ENCODE data around the gene AIF1L. TPM values are rescaled to one million over a fixed set of nuclear protein-coding genes. Genes with fewer than 3 reads are reported as not detected.
"Not testable (repeated sequence)": the region's sequence is repeated elsewhere in the genome, so short reads cannot be mapped to it uniquely, and the experiment has no call there.

The AIF1L gene
- total and polyA plus RNA-seq, 2 donors (not counting 1 experiment from before 2014, with no cell fraction given) = 2.3 to 3.3 TPM

GRCh38 chr9:131099102-131099606, 2.8 kb downstream of the AIF1L start:
- no peak overlapping the region for H3K4me2 ChIP-seq (ENCODE audit: extremely low read depth, insufficient read depth, low read length)
- no peak for TF ChIP-seq CTCF (conservative IDR thresholded peaks at IDR 0.05 in 1 of 2, IDR thresholded peaks at IDR 0.05 in 1 of 2; ENCODE audit: low read depth in 1 of 2, low read length in 2 of 2)
- no peak for TF ChIP-seq EZH2 (IDR thresholded peaks at IDR 0.05; ENCODE audit: low read length, missing control alignments)
- H3K36me3 ChIP-seq (ENCODE audit: control insufficient read depth, insufficient read depth, low read length) = no peaks in the 10 kb centered on the region
- H3K9ac ChIP-seq (ENCODE audit: insufficient read depth, low read length) = no peak overlapping the region
- H3K9me3 ChIP-seq (ENCODE audit: control insufficient read depth, insufficient read depth, low read depth, low read length) = no peaks in the 10 kb centered on the region
- no peak overlapping the region for H2AFZ ChIP-seq (ENCODE audit: low read length)
- no peaks in the 10 kb centered on the region for H4K20me1 ChIP-seq (ENCODE audit: control insufficient read depth, extremely low read depth, insufficient read depth, low read length)
- H3K4me1 ChIP-seq (ENCODE audit: control insufficient read depth, extremely low read depth, insufficient read depth, low read length) = peaks cover 5% of the 10 kb centered on the region
- no peaks in the 10 kb centered on the region for H3K79me2 ChIP-seq (ENCODE audit: control insufficient read depth, insufficient read depth, low read length)
- H3K27ac ChIP-seq (ENCODE audit: insufficient read depth, low read length) = no peak overlapping the region
- peaks cover 37% of the 10 kb centered on the region for H3K27me3 ChIP-seq (ENCODE audit: control insufficient read depth, insufficient read depth, low read length)
- DNase-seq (ENCODE audit: low read depth in 2 of 2) = no peak
- no peak overlapping the region for H3K4me3 ChIP-seq (replicated peaks in 1 of 4; ENCODE audit: control extremely low read depth in 1 of 4, insufficient read depth in 1 of 4, low read depth in 3 of 4, low read length in 4 of 4)

GRCh38 chr9:131099845-131100244, 3.5 kb downstream of the AIF1L start:
- H3K4me1 ChIP-seq (ENCODE audit: control insufficient read depth, extremely low read depth, insufficient read depth, low read length); H3K79me2 ChIP-seq (ENCODE audit: control insufficient read depth, insufficient read depth, low read length); H3K9ac ChIP-seq (ENCODE audit: insufficient read depth, low read length); H4K20me1 ChIP-seq (ENCODE audit: control insufficient read depth, extremely low read depth, insufficient read depth, low read length); H3K4me3 ChIP-seq (replicated peaks in 1 of 4; ENCODE audit: control extremely low read depth in 1 of 4, insufficient read depth in 1 of 4, low read depth in 3 of 4, low read length in 4 of 4); H3K27ac ChIP-seq (ENCODE audit: insufficient read depth, low read length); H3K4me2 ChIP-seq (ENCODE audit: extremely low read depth, insufficient read depth, low read length); DNase-seq (ENCODE audit: low read depth in 2 of 2); H3K9me3 ChIP-seq (ENCODE audit: control insufficient read depth, insufficient read depth, low read depth, low read length); H3K36me3 ChIP-seq (ENCODE audit: control insufficient read depth, insufficient read depth, low read length); H2AFZ ChIP-seq (ENCODE audit: low read length): not testable (repeated sequence)
- peaks cover 32% of the 10 kb centered on the region for H3K27me3 ChIP-seq (ENCODE audit: control insufficient read depth, insufficient read depth, low read length)

- H3K9ac ChIP-seq (ENCODE audit: insufficient read depth, low read length) = no peak overlapping the region
- no peaks in the 10 kb centered on the region for H3K4me1 ChIP-seq (ENCODE audit: control insufficient read depth, extremely low read depth, insufficient read depth, low read length)
- DNase-seq (ENCODE audit: low read depth in 2 of 2) = no peak
- no peak overlapping the region for H2AFZ ChIP-seq (ENCODE audit: low read length)
- no peaks in the 10 kb centered on the region for H3K9me3 ChIP-seq (ENCODE audit: control insufficient read depth, insufficient read depth, low read depth, low read length)
- no peaks in the 10 kb centered on the region for H3K36me3 ChIP-seq (ENCODE audit: control insufficient read depth, insufficient read depth, low read length)
- H3K27ac ChIP-seq (ENCODE audit: insufficient read depth, low read length) = no peak overlapping the region
- no peak overlapping the region for H3K4me3 ChIP-seq (replicated peaks in 1 of 4; ENCODE audit: control extremely low read depth in 1 of 4, insufficient read depth in 1 of 4, low read depth in 3 of 4, low read length in 4 of 4)
- H3K4me2 ChIP-seq (ENCODE audit: extremely low read depth, insufficient read depth, low read length) = no peak overlapping the region
- no peaks in the 10 kb centered on the region for H3K79me2 ChIP-seq (ENCODE audit: control insufficient read depth, insufficient read depth, low read length)
- H3K27me3 ChIP-seq (ENCODE audit: control insufficient read depth, insufficient read depth, low read length) = peaks cover 27% of the 10 kb centered on the region
- H4K20me1 ChIP-seq (ENCODE audit: control insufficient read depth, extremely low read depth, insufficient read depth, low read length) = no peaks in the 10 kb centered on the region
- TF ChIP-seq CTCF (conservative IDR thresholded peaks at IDR 0.05 in 1 of 2, IDR thresholded peaks at IDR 0.05 in 1 of 2; ENCODE audit: low read depth in 1 of 2, low read length in 2 of 2) (no peak), EZH2 (IDR thresholded peaks at IDR 0.05; ENCODE audit: low read length, missing control alignments) (no peak)
These were observed 4.1 kb downstream of the AIF1L start for GRCh38 chr9:131100445-131100844.

Measured in fibroblast of lung (primary cell).